H1 (cell line): ENCODE data around the gene SMR3A. TPM values are rescaled to one million over a fixed set of nuclear protein-coding genes. Genes with fewer than 3 reads are reported as not detected.

Experiments used
- CTCF ChIA-PET: fragments of 300-600 bp; sonication (Branson Sonifier 250); formaldehyde crosslinking; loops from one replicate; lab custom pipeline; 2021; ENCODE audit not compliant: partially characterized antibody; lab: Charles Lee
- POLR2A ChIA-PET: fragments of 300-600 bp; sonication (Branson Sonifier 250); formaldehyde crosslinking; loops from one replicate; lab custom pipeline; 2021; ENCODE audit warnings: inconsistent platforms; ENCODE audit not compliant: partially characterized antibody; lab: Charles Lee
- DNase-seq, 2 experiments: peaks; one replicate each; pipeline versions ENCODE4 v3.0.0 to v3.0.0-alpha.2; 2010 to 2022; ENCODE audit warnings: low spot score in 2 of 2, low read depth in 1 of 2, mixed read lengths in 1 of 2
- FAIRE-seq: peaks from 2 replicates; lab custom pipeline; 2011; peaks lifted over from hg19 to GRCh38; lab: Jason Lieb, UNC
- H2AFZ ChIP-seq: 2 replicates; pipeline ENCODE4 v1.8.1; 2012; ENCODE audit warnings: low read length, inconsistent platforms
- H2AK5ac ChIP-seq: 2 replicates; pipeline ENCODE4 v1.6.1; 2013; ENCODE audit warnings: low read depth, low read length
- H2BK120ac ChIP-seq: replicated peaks from 2 replicates; pipeline ENCODE3; 2013; ENCODE audit warnings: low read depth, low read length, inconsistent platforms
- H2BK12ac ChIP-seq: 2 replicates; pipeline ENCODE4 v1.6.1; 2013; ENCODE audit warnings: low read depth, low read length
- H2BK15ac ChIP-seq: 2 replicates; pipeline ENCODE4 v1.6.1; 2013; ENCODE audit warnings: low read length
- H2BK20ac ChIP-seq: 2 replicates; pipeline ENCODE4 v1.6.1; 2013; ENCODE audit warnings: low read length
- H2BK5ac ChIP-seq: 2 replicates; pipeline ENCODE4 v1.6.1; 2013; ENCODE audit warnings: low read depth, low read length
- H3K14ac ChIP-seq: 2 replicates; pipeline ENCODE4 v1.6.1; 2013; ENCODE audit warnings: inconsistent platforms; ENCODE audit not compliant: insufficient read length
- H3K18ac ChIP-seq: 2 replicates; pipeline ENCODE4 v1.6.1; 2013; ENCODE audit warnings: low read length; ENCODE audit errors: extremely low read depth
- H3K23ac ChIP-seq: 2 replicates; pipeline ENCODE4 v1.6.1; 2013; ENCODE audit warnings: inconsistent platforms; ENCODE audit not compliant: insufficient read length
- H3K23me2 ChIP-seq: 2 replicates; pipeline ENCODE4 v1.6.1; 2013; ENCODE audit warnings: low read depth, low read length
- H3K27ac ChIP-seq: 2 replicates; pipeline ENCODE4 v1.6.1; 2011; ENCODE audit warnings: low read depth, low read length, inconsistent platforms
- H3K27me3 ChIP-seq, 4 experiments: replicated peaks in 1 of 4; 1 replicate in 1 of 4; 2 replicates in 3 of 4; pipeline versions ENCODE4 v1.6.1 to v1.8.1; 2011 to 2013; ENCODE audit warnings: low read length in 3 of 4, mild to moderate bottlenecking in 3 of 4, inconsistent platforms in 2 of 4, mixed read lengths in 2 of 4, moderate library complexity in 1 of 4; ENCODE audit not compliant: control insufficient read depth in 3 of 4, insufficient read depth in 3 of 4; ENCODE audit errors: extremely low read depth in 1 of 4
- H3K36me3 ChIP-seq, 4 experiments: 2 replicates each; pipeline versions ENCODE4 v1.6.1 to v1.8.1; 2011 to 2013; ENCODE audit warnings: mild to moderate bottlenecking in 4 of 4, low read length in 3 of 4, moderate library complexity in 2 of 4, control low read depth in 1 of 4, inconsistent platforms in 1 of 4; ENCODE audit not compliant: insufficient read depth in 4 of 4, control insufficient read depth in 2 of 4
- H3K4ac ChIP-seq: replicated peaks from 2 replicates; pipeline ENCODE3; 2013; ENCODE audit warnings: low read length, low read depth, mixed read lengths, inconsistent platforms; ENCODE audit not compliant: insufficient read length
- H3K4me1 ChIP-seq, 4 experiments: replicated peaks in 1 of 4; 1 replicate in 1 of 4; 2 replicates in 3 of 4; pipeline versions ENCODE4 v1.6.1 to v1.8.1; 2011 to 2013; ENCODE audit warnings: low read length in 3 of 4, inconsistent platforms in 2 of 4, mixed read lengths in 1 of 4; ENCODE audit not compliant: insufficient read depth in 4 of 4, control insufficient read depth in 3 of 4
- H3K4me2 ChIP-seq, 2 experiments: 2 replicates each; pipeline versions ENCODE4 v1.6.1 to v1.8.1; 2011 to 2013; ENCODE audit warnings: low read depth in 2 of 2, low read length in 2 of 2, control low read depth in 1 of 2, inconsistent platforms in 1 of 2, mild to moderate bottlenecking in 1 of 2; ENCODE audit not compliant: insufficient read depth in 1 of 2
- H3K4me3 ChIP-seq, 4 experiments: fragments of 200-600, 300-600 bp in 1 of 4; sonication (generic), shearing (Covaris generic), sonication (Bioruptor Twin) in 1 of 4; 2 replicates each; pipeline versions ENCODE4 v1.5.1 to v1.8.1; 2011 to 2016; ENCODE audit warnings: low read length in 4 of 4, low read depth in 3 of 4, control low read depth in 2 of 4, inconsistent platforms in 2 of 4, mild to moderate bottlenecking in 2 of 4, mixed read lengths in 1 of 4, moderate library complexity in 1 of 4; ENCODE audit not compliant: insufficient read depth in 2 of 4; ENCODE audit errors: extremely low read depth in 1 of 4
- H3K56ac ChIP-seq: replicated peaks from 2 replicates; pipeline ENCODE3; 2013; ENCODE audit warnings: low read depth, mild to moderate bottlenecking, mixed read lengths, low read length, inconsistent platforms; ENCODE audit not compliant: insufficient read length
- H3K79me1 ChIP-seq: 2 replicates; pipeline ENCODE4 v1.6.1; 2013; ENCODE audit warnings: low read depth, low read length, control low read depth
- H3K79me2 ChIP-seq, 2 experiments: 2 replicates each; pipeline versions ENCODE4 v1.6.1 to v1.8.1; 2012 to 2013; ENCODE audit warnings: low read length in 2 of 2, mild to moderate bottlenecking in 2 of 2, inconsistent platforms in 1 of 2; ENCODE audit not compliant: insufficient read depth in 2 of 2, control insufficient read depth in 1 of 2
- H3K9ac ChIP-seq, 4 experiments: replicated peaks in 1 of 4; 1 replicate in 1 of 4; 2 replicates in 3 of 4; pipeline versions ENCODE4 v1.6.1 to v1.8.1; 2011 to 2013; ENCODE audit warnings: low read depth in 3 of 4, low read length in 3 of 4, control low read depth in 2 of 4, mild to moderate bottlenecking in 2 of 4, moderate library complexity in 2 of 4, inconsistent platforms in 1 of 4; ENCODE audit errors: extremely low read depth in 1 of 4
- H3K9me3 ChIP-seq, 2 experiments: 2 replicates each; pipeline versions ENCODE4 v1.6.1 to v1.8.1; 2012 to 2013; ENCODE audit warnings: mild to moderate bottlenecking in 2 of 2, moderate library complexity in 2 of 2, control low read depth in 1 of 2, inconsistent platforms in 1 of 2, low read depth in 1 of 2, low read length in 1 of 2, mixed read lengths in 1 of 2; ENCODE audit not compliant: insufficient read depth in 2 of 2
- H4K20me1 ChIP-seq, 2 experiments: replicated peaks in 1 of 2; 2 replicates each; pipeline versions ENCODE3 to v1.8.1; 2011 to 2013; ENCODE audit warnings: inconsistent platforms in 2 of 2, low read length in 2 of 2, mild to moderate bottlenecking in 1 of 2; ENCODE audit not compliant: insufficient read depth in 2 of 2, control insufficient read depth in 1 of 2
- H4K5ac ChIP-seq: 2 replicates; pipeline ENCODE4 v1.6.1; 2013; ENCODE audit warnings: low read length, low read depth, mixed read lengths, inconsistent platforms; ENCODE audit not compliant: insufficient read length
- H4K8ac ChIP-seq: 2 replicates; pipeline ENCODE4 v1.8.0; 2013; ENCODE audit warnings: mild to moderate bottlenecking, moderate library complexity, low read length, inconsistent platforms; ENCODE audit not compliant: insufficient read depth; ENCODE audit errors: extremely low read depth
- H4K91ac ChIP-seq: replicated peaks from 2 replicates; pipeline ENCODE3; 2013; ENCODE audit warnings: low read length, mixed read lengths, inconsistent platforms; ENCODE audit not compliant: insufficient read length
- ATF3 ChIP-seq: IDR thresholded peaks from 2 replicates; pipeline ENCODE4 v1.6.1; 2011; ENCODE audit warnings: low read depth, mild to moderate bottlenecking, low read length; ENCODE audit not compliant: insufficient read depth
- CHD1 ChIP-seq: IDR thresholded peaks from 2 replicates; pipeline ENCODE4 v1.6.1; 2012; ENCODE audit warnings: low read depth, low read length, improper control_type of control experiment
- CHD2 ChIP-seq: IDR thresholded peaks from 2 replicates; pipeline ENCODE4 v1.6.1; 2012; ENCODE audit warnings: low read length, improper control_type of control experiment
- KDM1A ChIP-seq: fragments of 200-600, 300-600 bp; sonication (generic); IDR thresholded peaks from 2 replicates; pipeline ENCODE4 v1.7.1; 2016; ENCODE audit warnings: mild to moderate bottlenecking, low read length, borderline replicate concordance
- MAFK ChIP-seq: IDR thresholded peaks from 2 replicates; pipeline ENCODE4 v1.6.1; 2012; ENCODE audit warnings: low read depth, mild to moderate bottlenecking, improper control_type of control experiment, low read length
- POLR2A ChIP-seq, 2 experiments: IDR thresholded peaks; 1 replicate in 1 of 2; 2 replicates in 1 of 2; pipeline ENCODE4 v1.6.1; 2011; ENCODE audit warnings: low read depth in 2 of 2, low read length in 2 of 2, mild to moderate bottlenecking in 2 of 2; ENCODE audit errors: control extremely low read depth in 1 of 2
- TBP ChIP-seq: IDR thresholded peaks from 2 replicates; pipeline ENCODE4 v1.6.1; 2011; ENCODE audit warnings: low read depth, low read length, improper control_type of control experiment
- TEAD4 ChIP-seq: IDR thresholded peaks from 2 replicates; pipeline ENCODE4 v1.6.1; 2012; ENCODE audit warnings: low read depth, low read length, inconsistent platforms, mixed read lengths
- WGBS, 2 experiments: shearing (Covaris generic) in 1 of 2; methylation state at CpG; one replicate each; pipeline versions ENCODE4 v1.1.6 to v1.1.7; 2013 to 2015; ENCODE audit warnings: low lambda C conversion rate in 2 of 2, mixed read lengths in 2 of 2, inconsistent platforms in 1 of 2, low coverage in 1 of 2, missing lambda C conversion rate in 1 of 2; ENCODE audit not compliant: insufficient replicate concordance in 2 of 2, insufficient coverage in 1 of 2, insufficient read length in 1 of 2; ENCODE audit errors: extremely low coverage in 1 of 2, missing lambda C conversion rate in 1 of 2; 5-methylcytosine and 5-hydroxymethylcytosine counted together
- polyA plus RNA-seq, 7 experiments: library from polyadenylated mRNA; depleted of rRNA in 3 of 7; stranded (reverse) in 5 of 7; unstranded in 2 of 7; fragments of >200 nt in 5 of 7; fragments of 200-250 nt in 2 of 7; gene quantifications; 1 replicate in 5 of 7; 2 replicates in 1 of 7; 4 replicates in 1 of 7; pipeline versions ENCODE4 v1.2.1 to v1.2.3, GENCODE V29; 2011 to 2013; ENCODE audit warnings: missing spikeins in 2 of 7, mixed read lengths in 2 of 7
- total RNA-seq: library from RNA; stranded (reverse); fragmentation: NEBNext Ultra II Directional; extraction: Animal tissue kit (Norgen Biotek cat#: 25700); gene quantifications from 2 replicates; pipeline ENCODE4 v1.2.1, GENCODE V29; 2021

SMR3A gene
- total and polyA plus RNA-seq, 2 of the 8 experiments (the other 6 are each of a cell fraction or from before 2014, with no cell fraction given) = not detected

GRCh38 chr4:70380578-70380977 lies 20.0 kb downstream of the SMR3A start:
- TF ChIP-seq POLR2A (IDR thresholded peaks at IDR 0.05; ENCODE audit: control extremely low read depth in 1 of 2, low read depth in 2 of 2, low read length in 2 of 2) (no peak), CHD2 (no peak), ATF3 (no peak), KDM1A (no peak), MAFK (no peak), TBP (no peak), TEAD4 (no peak), CHD1 (no peak)
- Histone ChIP-seq H3K27ac (no peak overlapping the region), H2BK12ac (no peak overlapping the region), H2AFZ (no peak overlapping the region), H3K36me3 (no peaks in the 10 kb centered on the region), H3K27me3 (no peaks in the 10 kb centered on the region), H3K23me2 (no peaks in the 10 kb centered on the region), H3K4me3 (no peak overlapping the region), H4K20me1 (no peaks in the 10 kb centered on the region), H3K4ac (no peak overlapping the region), H3K4me1 (no peaks in the 10 kb centered on the region), H2BK20ac (no peak overlapping the region), H3K56ac (no peak overlapping the region), H3K79me2 (no peaks in the 10 kb centered on the region), H2BK15ac (no peak overlapping the region), H2BK120ac (no peak overlapping the region), H3K23ac (no peak overlapping the region), H3K9ac (no peak overlapping the region), H4K5ac (no peak overlapping the region), H3K79me1 (no peaks in the 10 kb centered on the region), H4K8ac (no peak overlapping the region), H2BK5ac (no peak overlapping the region), H3K14ac (no peak overlapping the region), H3K9me3 (no peaks in the 10 kb centered on the region), H2AK5ac (no peak overlapping the region), H4K91ac (no peak overlapping the region), H3K18ac (no peak overlapping the region), H3K4me2 (no peak overlapping the region)
- 89% methylated on average over 3 of the region's 3 CpGs; no CpG with 5 or more reads in 1 of the 2 experiments for WGBS, 2 experiments
- DNase-seq (no peak), FAIRE-seq (no peak)
- ChIA-PET POLR2A (no interaction called here), CTCF (no interaction called here)
